SK-N-SH treated with all-trans-retinoic acid at 6 μM for 48 hours (cell line): ENCODE data around the gene EPHB2.

Experiments used
- ATAC-seq: fragments of 200-7000 bp; cut with Tn5 transposase; 3 replicates; pipeline ENCODE4 v1.9.1; 2020; ENCODE audit warnings: mild to moderate bottlenecking, moderate library complexity
- ARNTL ChIP-seq: fragments of 450-650 bp; formaldehyde crosslinking; IDR thresholded peaks from 2 replicates; pipeline ENCODE4 v1.5.0; 2020; ENCODE audit warnings: low read depth, mild to moderate bottlenecking, moderate library complexity, borderline replicate concordance
- BACH2 ChIP-seq: fragments of 250-450 bp; sonication (Bioruptor Pico); IDR thresholded peaks from 2 replicates; pipeline ENCODE4 v1.9.0; 2021; ENCODE audit warnings: mild to moderate bottlenecking, borderline replicate concordance
- CREB5 ChIP-seq: fragments of 250-450 bp; sonication (Bioruptor Pico); IDR thresholded peaks from 2 replicates; pipeline ENCODE4 v1.5.1; 2020; ENCODE audit warnings: low read depth, mild to moderate bottlenecking, moderate library complexity
- CSRNP3 ChIP-seq: fragments of 250-450 bp; sonication (Bioruptor Pico); IDR thresholded peaks from 2 replicates; pipeline ENCODE4 v1.5.1; 2021; ENCODE audit warnings: mild to moderate bottlenecking, moderate library complexity
- ESRRG ChIP-seq: fragments of 250-450 bp; sonication (Bioruptor Pico); IDR thresholded peaks from 2 replicates; pipeline ENCODE4 v1.6.1; 2021; ENCODE audit warnings: mild to moderate bottlenecking
- GLIS3 ChIP-seq: fragments of 250-450 bp; sonication (Bioruptor Pico); IDR thresholded peaks from 2 replicates; pipeline ENCODE4 v1.5.0; 2020; ENCODE audit warnings: mild to moderate bottlenecking, moderate library complexity
- ISL1 ChIP-seq: fragments of 250-450 bp; sonication (Bioruptor Pico); IDR thresholded peaks from 2 replicates; pipeline ENCODE4 v2.1.2; 2022; ENCODE audit warnings: mild to moderate bottlenecking, moderate library complexity
- OSR1 ChIP-seq: fragments of 250-450 bp; sonication (Bioruptor Pico); IDR thresholded peaks from 2 replicates; pipeline ENCODE4 v1.8.0; 2022; ENCODE audit warnings: moderate library complexity, mild to moderate bottlenecking, inconsistent platforms
- PATZ1 ChIP-seq: fragments of 250-450 bp; sonication (Bioruptor Pico); IDR thresholded peaks from 2 replicates; pipeline ENCODE4 v1.8.0; 2020; ENCODE audit warnings: mild to moderate bottlenecking, moderate library complexity, borderline replicate concordance
- POU6F1 ChIP-seq: fragments of 250-450 bp; sonication (Bioruptor Pico); IDR thresholded peaks from 2 replicates; pipeline ENCODE4 v1.8.0; 2021; ENCODE audit warnings: low read depth, mild to moderate bottlenecking, moderate library complexity, borderline replicate concordance
- PPARA ChIP-seq: fragments of 250-450 bp; sonication (Bioruptor Pico); IDR thresholded peaks from 2 replicates; pipeline ENCODE4 v1.5.0; 2020; ENCODE audit warnings: mild to moderate bottlenecking, borderline replicate concordance
- RARB ChIP-seq: fragments of 250-450 bp; sonication (Bioruptor Pico); IDR thresholded peaks from 2 replicates; pipeline ENCODE4 v1.8.0; 2021; ENCODE audit warnings: mild to moderate bottlenecking, moderate library complexity
- SNAI2 ChIP-seq: fragments of 250-450 bp; sonication (Bioruptor Pico); IDR thresholded peaks from 2 replicates; pipeline ENCODE4 v1.5.0; 2020; ENCODE audit warnings: mild to moderate bottlenecking, moderate library complexity
- TCF4 ChIP-seq: fragments of 250-450 bp; sonication (Bioruptor Pico); IDR thresholded peaks from 2 replicates; pipeline ENCODE4 v1.8.0; 2021; ENCODE audit warnings: mild to moderate bottlenecking, moderate library complexity, borderline replicate concordance
- TOX ChIP-seq: fragments of 250-450 bp; sonication (Bioruptor Pico); IDR thresholded peaks from 2 replicates; pipeline ENCODE4 v1.8.0; 2021; ENCODE audit warnings: mild to moderate bottlenecking, moderate library complexity, borderline replicate concordance
- TSHZ2 ChIP-seq: fragments of 250-450 bp; sonication (Bioruptor Pico); IDR thresholded peaks from 2 replicates; pipeline ENCODE4 v1.5.0; 2020; ENCODE audit warnings: mild to moderate bottlenecking, moderate library complexity
- ZFP3 ChIP-seq: fragments of 250-450 bp; sonication (Bioruptor Pico); IDR thresholded peaks from 2 replicates; pipeline ENCODE4 v1.5.0; 2020; ENCODE audit warnings: mild to moderate bottlenecking, moderate library complexity
- ZFP30 ChIP-seq: fragments of 450-650 bp; formaldehyde crosslinking; IDR thresholded peaks from 2 replicates; pipeline ENCODE4 v1.5.0; 2022; ENCODE audit warnings: mild to moderate bottlenecking, moderate library complexity
- ZNF70 ChIP-seq: fragments of 450-650 bp; formaldehyde crosslinking; IDR thresholded peaks from 2 replicates; pipeline ENCODE4 v1.5.0; 2020; ENCODE audit warnings: mild to moderate bottlenecking, moderate library complexity
- ZNF8 ChIP-seq: fragments of 450-650 bp; formaldehyde crosslinking; IDR thresholded peaks from 2 replicates; pipeline ENCODE4 v1.5.0; 2020; ENCODE audit warnings: mild to moderate bottlenecking, moderate library complexity

The EPHB2 gene

GRCh38 chr1:22869325-22869724 lies 158.7 kb downstream of the EPHB2 start:
- TF ChIP-seq CREB5 (CRISPR knock-in tag): no peak
- no peak for ATAC-seq

- ATAC-seq: peak; percentile 95
- TF ChIP-seq ZNF70 (CRISPR knock-in tag) (peak; percentile 84), ZFP3 (CRISPR knock-in tag) (no peak), PATZ1 (CRISPR knock-in tag) (no peak)
- TF ChIP-seq, all 23 proteins: peak for 1
Observed at GRCh38 chr1:22870201-22870871, 159.7 kb downstream of the EPHB2 start.

- ATAC-seq: no peak
- TF ChIP-seq ISL1 (CRISPR knock-in tag) (no peak), CREB5 (CRISPR knock-in tag) (no peak), TCF4 (no peak), ARNTL (CRISPR knock-in tag) (no peak), SNAI2 (no peak), TSHZ2 (CRISPR knock-in tag) (no peak), CSRNP3 (CRISPR knock-in tag) (no peak), ESRRG (CRISPR knock-in tag) (no peak), ZNF8 (CRISPR knock-in tag) (no peak), POU6F1 (CRISPR knock-in tag) (no peak), OSR1 (CRISPR knock-in tag) (no peak), ZFP30 (no peak), GLIS3 (CRISPR knock-in tag) (no peak), PPARA (CRISPR knock-in tag) (no peak), RARB (CRISPR knock-in tag) (no peak), BACH2 (CRISPR knock-in tag) (no peak), TOX (CRISPR knock-in tag) (no peak), ZNF70 (CRISPR knock-in tag) (no peak)
Observed at GRCh38 chr1:22872981-22873664, 162.5 kb downstream of the EPHB2 start.
